GM12878 (cell line): ENCODE results near the gene TRAP1. TPM values are rescaled to one million over a fixed set of nuclear protein-coding genes. Genes with fewer than 3 reads are reported as not detected.

ENCODE experiments used
- ATAC-seq: fragments of 200-7000 bp; cut with Tn5 transposase; 3 replicates; pipeline ENCODE4 v1.9.1; 2020; ENCODE audit warnings: mild to moderate bottlenecking, moderate library complexity
- BruUV-seq: library from RNA; stranded (reverse); fragments of 400-500 nt; replicated peaks from 2 replicates; lab custom pipeline; 2021; lab: Mats Ljungman, UMichigan
- CTCF ChIA-PET: fragments of 300-600 bp; sonication (Branson Sonifier 250); formaldehyde crosslinking; extraction: SDS; loops from one replicate; lab custom pipeline; 2021; ENCODE audit warnings: inconsistent platforms; lab: Yijun Ruan, JAX
- POLR2A ChIA-PET: fragments of 350-600 bp; formaldehyde crosslinking; extraction: SDS; loops from one replicate; lab custom pipeline; 2021; ENCODE audit warnings: inconsistent platforms; lab: Charles Lee
- RAD21 ChIA-PET: fragments of 300-600 bp; sonication (Branson Sonifier 250); formaldehyde crosslinking; loops from one replicate; lab custom pipeline; 2023; ENCODE audit warnings: antibody characterized with exemption; ENCODE audit not compliant: unreplicated experiment; lab: Charles Lee
- SMC1A ChIA-PET: fragments of 300-600 bp; sonication (Branson Sonifier 250); formaldehyde crosslinking; loops from one replicate; lab custom pipeline; 2023; ENCODE audit not compliant: unreplicated experiment, uncharacterized antibody; lab: Charles Lee
- DNase-seq: peaks from one replicate; pipeline ENCODE4 v3.0.0-alpha.2; 2011; ENCODE audit warnings: low read depth, low spot score
- FAIRE-seq: peaks from 3 replicates; lab custom pipeline; 2011; peaks lifted over from hg19 to GRCh38; lab: Jason Lieb, UNC
- H2AFZ ChIP-seq: 2 replicates; pipeline ENCODE4 v1.6.0; 2011; ENCODE audit warnings: low read depth, low read length, control low read depth; ENCODE audit not compliant: control insufficient read depth
- H3K27ac ChIP-seq: 2 replicates; pipeline ENCODE4 v1.5.1; 2011; ENCODE audit warnings: control low read depth; ENCODE audit not compliant: control insufficient read depth, insufficient read depth
- H3K27me3 ChIP-seq, 2 experiments: replicated peaks in 1 of 2; 2 replicates each; pipeline versions ENCODE4 v1.6.0 to v1.6.1; 2011; ENCODE audit warnings: low read length in 1 of 2; ENCODE audit not compliant: control insufficient read depth in 2 of 2, insufficient read depth in 2 of 2
- H3K36me3 ChIP-seq, 2 experiments: 2 replicates each; pipeline ENCODE4 v1.5.1; 2011; ENCODE audit warnings: low read length in 1 of 2; ENCODE audit not compliant: control insufficient read depth in 2 of 2, insufficient read depth in 2 of 2
- H3K4me1 ChIP-seq: 2 replicates; pipeline ENCODE4 v1.6.1; 2011; ENCODE audit warnings: mild to moderate bottlenecking, low read length, moderate library complexity, mixed read lengths; ENCODE audit not compliant: control insufficient read depth, insufficient read depth
- H3K4me2 ChIP-seq: 2 replicates; pipeline ENCODE4 v1.6.0; 2011; ENCODE audit warnings: control low read depth; ENCODE audit not compliant: control insufficient read depth, insufficient read depth
- H3K4me3 ChIP-seq: fragments of 200-600 bp; sonication (generic); 2 replicates; pipeline ENCODE4 v1.5.1; 2016
- H3K79me2 ChIP-seq: 2 replicates; pipeline ENCODE4 v1.6.0; 2011; ENCODE audit warnings: low read length; ENCODE audit not compliant: control insufficient read depth, insufficient read depth
- H3K9ac ChIP-seq: 2 replicates; pipeline ENCODE4 v1.8.0; 2011; ENCODE audit warnings: low read length, control low read depth, mixed read lengths; ENCODE audit not compliant: control insufficient read depth, insufficient read depth
- H3K9me3 ChIP-seq: replicated peaks from 3 replicates; pipeline ENCODE4 v1.5.1; 2011; ENCODE audit warnings: mild to moderate bottlenecking, low read length; ENCODE audit not compliant: control insufficient read depth, insufficient read depth
- H4K20me1 ChIP-seq: 2 replicates; pipeline ENCODE4 v1.6.0; 2011; ENCODE audit not compliant: control insufficient read depth, insufficient read depth
- ASH2L ChIP-seq: fragments of 300-600, 200-600 bp; sonication (generic); IDR thresholded peaks from 2 replicates; pipeline ENCODE4 v1.6.1; 2017; ENCODE audit warnings: low read depth, mild to moderate bottlenecking, borderline replicate concordance
- CBFB ChIP-seq: IDR thresholded peaks from 2 replicates; pipeline ENCODE4 v1.6.1; 2016; ENCODE audit warnings: antibody characterized with exemption, low read depth
- CHD1 ChIP-seq: IDR thresholded peaks from 2 replicates; pipeline ENCODE4 v1.6.1; 2012; ENCODE audit warnings: low read depth, low read length, improper control_type of control experiment
- CHD4 ChIP-seq: fragments of 200-600 bp; sonication (generic); IDR thresholded peaks from 2 replicates; pipeline ENCODE4 v1.6.1; 2016; ENCODE audit warnings: mild to moderate bottlenecking
- IKZF2 ChIP-seq, 2 experiments: fragments of 450-650 bp; IDR thresholded peaks; 2 replicates each; pipeline ENCODE4 v1.6.1; 2017; ENCODE audit warnings: mild to moderate bottlenecking in 2 of 2, moderate library complexity in 2 of 2
- MEF2B ChIP-seq: fragments of 450-650 bp; IDR thresholded peaks from 2 replicates; pipeline ENCODE4 v1.6.1; 2018; ENCODE audit warnings: mild to moderate bottlenecking, moderate library complexity; ENCODE audit not compliant: partially characterized antibody, poor library complexity, severe bottlenecking
- MTA2 ChIP-seq: fragments of 450-650 bp; IDR thresholded peaks from 2 replicates; pipeline ENCODE4 v1.6.1; 2016; ENCODE audit warnings: low read depth, mild to moderate bottlenecking, moderate library complexity
- NFIC ChIP-seq: IDR thresholded peaks from 2 replicates; pipeline ENCODE4 v1.6.1; 2012; ENCODE audit warnings: low read depth, mild to moderate bottlenecking, inconsistent platforms, low read length, moderate library complexity
- POLR2A ChIP-seq: IDR thresholded peaks from 2 replicates; pipeline ENCODE4 v1.6.1; 2011; ENCODE audit warnings: low read depth, mild to moderate bottlenecking, low read length
- RAD21 ChIP-seq: IDR thresholded peaks from 2 replicates; pipeline ENCODE4 v1.6.1; 2011; ENCODE audit warnings: mild to moderate bottlenecking, low read depth, low read length, moderate library complexity; ENCODE audit not compliant: insufficient read depth
- RBBP5 ChIP-seq: fragments of 200-600 bp; sonication (generic); conservative IDR thresholded peaks from 2 replicates; pipeline ENCODE4 v1.6.1; 2016
- SMARCA5 ChIP-seq: fragments of 450-650 bp; IDR thresholded peaks from 2 replicates; pipeline ENCODE4 v1.6.1; 2017; ENCODE audit warnings: mild to moderate bottlenecking
- SMC3 ChIP-seq: IDR thresholded peaks from 2 replicates; pipeline ENCODE4 v1.6.1; 2011; ENCODE audit warnings: low read length, improper control_type of control experiment, borderline replicate concordance
- TBL1XR1 ChIP-seq: IDR thresholded peaks from 2 replicates; pipeline ENCODE4 v1.6.1; 2012; ENCODE audit warnings: low read depth, low read length, improper control_type of control experiment
- ZBTB40 ChIP-seq: fragments of 450-650 bp; IDR thresholded peaks from 2 replicates; pipeline ENCODE4 v1.6.1; 2016; ENCODE audit warnings: mild to moderate bottlenecking, moderate library complexity, borderline replicate concordance
- WGBS: methylation state at CpG from one replicate; pipeline ENCODE4 v1.1.6; 2016; ENCODE audit warnings: low lambda C conversion rate; ENCODE audit not compliant: insufficient replicate concordance, insufficient coverage; ENCODE audit errors: missing lambda C conversion rate; 5-methylcytosine and 5-hydroxymethylcytosine counted together
- in situ Hi-C: fragments of 300-500 bp; cut with MboI; formaldehyde crosslinking; loops from 9 replicates; pipeline ENCODE4 v1.14.3; 2018; ENCODE audit warnings: mixed read lengths
- intact Hi-C: fragments of 100-400 bp; cut with micrococcal nuclease; formaldehyde crosslinking; loops from one replicate; pipeline ENCODE4 v1.14.2; 2022; ENCODE audit not compliant: unreplicated experiment
- polyA plus RNA-seq, 11 experiments: library from polyadenylated mRNA; depleted of rRNA in 4 of 11; unstranded in 6 of 11; stranded (reverse) in 5 of 11; fragments of >200 nt; fragmentation: Nextera tagmentation in 4 of 11; fragmentation: Illumina TruSeq in 1 of 11; extraction: Ambion mirVana in 4 of 11; extraction: Trizol in 1 of 11; gene quantifications; 1 replicate in 1 of 11; 2 replicates in 10 of 11; pipeline versions ENCODE4 v1.2.1 to v1.2.3, GENCODE V29; 2011 to 2016; ENCODE audit warnings: inconsistent platforms in 2 of 11, missing spikeins in 2 of 11, low read depth in 1 of 11
- total RNA-seq, 4 experiments: library from RNA; depleted of rRNA in 3 of 4; stranded (reverse); fragments of >200 nt in 3 of 4; fragmentation: Illumina TruSeq in 1 of 4; extraction: Trizol in 1 of 4; gene quantifications; 2 replicates each; pipeline versions ENCODE4 v1.2.1 to v1.2.3, GENCODE V29; 2013 to 2021
- TF ChIP-seq, protein P1 (sequence below): IDR thresholded peaks from 2 replicates; pipeline ENCODE4 v1.6.1; 2012; ENCODE audit warnings: low read depth, low read length, improper control_type of control experiment

TRAP1 gene
- total and polyA plus RNA-seq, 10 of the 15 experiments (the other 5 are each of a cell fraction or from before 2014, with no cell fraction given) = 16.3 to 442 (median 241) TPM

DNA sequence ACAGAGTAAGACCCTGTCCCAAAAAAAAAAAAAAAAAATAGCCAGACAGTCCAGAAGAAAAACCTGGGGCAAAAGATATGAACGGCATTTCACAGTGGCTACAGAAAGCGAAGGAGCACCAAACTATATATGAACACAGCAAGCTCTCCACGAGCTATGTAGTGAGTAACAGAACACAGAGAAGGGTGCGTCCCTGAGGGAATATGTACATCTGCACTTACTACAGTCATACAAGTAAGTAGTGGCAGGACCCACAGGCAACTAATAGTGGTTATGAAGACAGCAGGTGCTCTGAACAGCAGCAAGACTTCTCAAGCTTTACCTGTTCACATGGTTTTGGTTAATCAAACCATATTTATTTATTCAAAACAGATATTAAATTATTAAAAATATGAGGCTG lies 15.8 kb downstream of the TRAP1 start:
- Histone ChIP-seq H4K20me1 (no peaks in the 10 kb centered on the region), H3K4me3 (no peak overlapping the region), H3K27me3 (no peaks in the 10 kb centered on the region), H3K27ac (no peak overlapping the region), H2AFZ (no peak overlapping the region), H3K9me3 (no peaks in the 10 kb centered on the region), H3K36me3 (peaks cover 0 to 2% of the 10 kb centered on the region in 2 experiments; a peak in 2 of 4 replicates), H3K4me1 (no peaks in the 10 kb centered on the region), H3K4me2 (no peak overlapping the region), H3K79me2 (peaks cover 8% of the 10 kb centered on the region), H3K9ac (no peak overlapping the region)
- 65% methylated on average over 4 of the region's 4 CpGs for WGBS
- DNase-seq (no peak), FAIRE-seq (no peak), ATAC-seq (no peak)
- ChIA-PET CTCF (interaction anchor here (1.0 to 2.3 kb wide), 3 partner anchors 9 to 12 kb away, joined by 3 to 9 read pairs (median 3); no protein-coding TSS in a partner anchor), POLR2A (interaction anchor here (0.7 to 1.8 kb wide), 3 partner anchors 12 to 75 kb away, joined by 3 to 5 read pairs (median 4); no protein-coding TSS in a partner anchor), SMC1A (no interaction called here), RAD21 (no interaction called here)
- intact Hi-C loops (no loop called here), in situ Hi-C loops (no loop called here)
- no peak for TF ChIP-seq CHD4
- no peak for TF ChIP-seq POLR2A
- TF ChIP-seq, protein P1, sequence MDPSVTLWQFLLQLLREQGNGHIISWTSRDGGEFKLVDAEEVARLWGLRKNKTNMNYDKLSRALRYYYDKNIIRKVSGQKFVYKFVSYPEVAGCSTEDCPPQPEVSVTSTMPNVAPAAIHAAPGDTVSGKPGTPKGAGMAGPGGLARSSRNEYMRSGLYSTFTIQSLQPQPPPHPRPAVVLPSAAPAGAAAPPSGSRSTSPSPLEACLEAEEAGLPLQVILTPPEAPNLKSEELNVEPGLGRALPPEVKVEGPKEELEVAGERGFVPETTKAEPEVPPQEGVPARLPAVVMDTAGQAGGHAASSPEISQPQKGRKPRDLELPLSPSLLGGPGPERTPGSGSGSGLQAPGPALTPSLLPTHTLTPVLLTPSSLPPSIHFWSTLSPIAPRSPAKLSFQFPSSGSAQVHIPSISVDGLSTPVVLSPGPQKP = no peak
- TF ChIP-seq SMARCA5 = no peak
- no peak for TF ChIP-seq RBBP5
- TF ChIP-seq IKZF2 (IDR thresholded peaks at IDR 0.05) = no peak
- TF ChIP-seq TBL1XR1 = no peak
- no peak for TF ChIP-seq NFIC
- no peak for TF ChIP-seq ZBTB40
- TF ChIP-seq MTA2 = no peak
- no peak for TF ChIP-seq SMC3
- TF ChIP-seq ASH2L = no peak
- TF ChIP-seq RAD21 = no peak
- TF ChIP-seq CBFB = no peak
- no peak for TF ChIP-seq CHD1
- no peak for TF ChIP-seq MEF2B
- BruUV-seq = no TSS peak
